Keratinocyte (primary cell): ENCODE results near the gene ATRNL1. TPM values are rescaled to one million over a fixed set of nuclear protein-coding genes. Genes with fewer than 3 reads are reported as not detected.

Experiments used
- DNase-seq: peaks from one replicate; pipeline ENCODE4 v3.0.0-alpha.2; 2011; ENCODE audit warnings: low read depth, missing footprints, low spot score
- FAIRE-seq: peaks from 2 replicates; lab custom pipeline; 2011; peaks lifted over from hg19 to GRCh38; lab: Jason Lieb, UNC
- H2AFZ ChIP-seq: 2 replicates; pipeline ENCODE4 v1.6.0; 2012; ENCODE audit warnings: low read length, control low read depth, inconsistent platforms; ENCODE audit not compliant: control insufficient read depth
- H3K27ac ChIP-seq: 2 replicates; pipeline ENCODE4 v1.5.1; 2011; ENCODE audit warnings: low read length; ENCODE audit not compliant: control insufficient read depth, insufficient read depth
- H3K27me3 ChIP-seq: 3 replicates; pipeline ENCODE4 v1.6.0; 2011; ENCODE audit warnings: low read length; ENCODE audit not compliant: control insufficient read depth, insufficient read depth; ENCODE audit errors: extremely low read depth
- H3K36me3 ChIP-seq, 2 experiments: 2 replicates in 1 of 2; 3 replicates in 1 of 2; pipeline ENCODE4 v1.5.1; 2011; ENCODE audit warnings: low read length in 2 of 2, mild to moderate bottlenecking in 1 of 2; ENCODE audit not compliant: control insufficient read depth in 2 of 2, insufficient read depth in 2 of 2; ENCODE audit errors: extremely low read depth in 1 of 2
- H3K4me1 ChIP-seq: 3 replicates; pipeline ENCODE4 v1.5.1; 2011; ENCODE audit warnings: low read length; ENCODE audit not compliant: control insufficient read depth, insufficient read depth; ENCODE audit errors: extremely low read depth
- H3K4me2 ChIP-seq: 3 replicates; pipeline ENCODE4 v1.6.0; 2011; ENCODE audit warnings: low read depth, low read length; ENCODE audit not compliant: control insufficient read depth, insufficient read depth; ENCODE audit errors: extremely low read depth
- H3K4me3 ChIP-seq, 3 experiments: fragments of 200-600 bp in 1 of 3; sonication (generic) in 1 of 3; 2 replicates in 2 of 3; 3 replicates in 1 of 3; pipeline ENCODE4 v1.5.1; 2011 to 2016; ENCODE audit warnings: low read length in 3 of 3, mild to moderate bottlenecking in 3 of 3, control low read depth in 2 of 3, inconsistent platforms in 1 of 3, low read depth in 1 of 3, mixed read lengths in 1 of 3, mixed run types in 1 of 3, moderate library complexity in 1 of 3; ENCODE audit not compliant: control insufficient read depth in 2 of 3, insufficient read depth in 2 of 3; ENCODE audit errors: extremely low read depth in 1 of 3
- H3K79me2 ChIP-seq: 2 replicates; pipeline ENCODE4 v1.6.0; 2012; ENCODE audit warnings: low read length; ENCODE audit not compliant: control insufficient read depth, insufficient read depth
- H3K9ac ChIP-seq: 3 replicates; pipeline ENCODE4 v1.6.0; 2011; ENCODE audit warnings: low read length; ENCODE audit not compliant: control insufficient read depth, insufficient read depth; ENCODE audit errors: extremely low read depth
- H3K9me1 ChIP-seq: 3 replicates; pipeline ENCODE4 v1.6.0; 2011; ENCODE audit warnings: low read length; ENCODE audit not compliant: control insufficient read depth, insufficient read depth; ENCODE audit errors: extremely low read depth
- H3K9me3 ChIP-seq: 2 replicates; pipeline ENCODE4 v1.5.1; 2012; ENCODE audit warnings: low read depth, low read length; ENCODE audit not compliant: control insufficient read depth
- H4K20me1 ChIP-seq: 3 replicates; pipeline ENCODE4 v1.6.0; 2011; ENCODE audit warnings: low read length; ENCODE audit not compliant: control insufficient read depth, insufficient read depth; ENCODE audit errors: extremely low read depth
- CTCF ChIP-seq, 3 experiments: IDR thresholded peaks in 1 of 3; conservative IDR thresholded peaks in 1 of 3; optimal IDR thresholded peaks in 1 of 3; 2 replicates in 2 of 3; 3 replicates in 1 of 3; pipeline versions ENCODE3 to v1.5.1; 2011; ENCODE audit warnings: low read length in 3 of 3, mild to moderate bottlenecking in 3 of 3, moderate library complexity in 2 of 3, control low read depth in 1 of 3, inconsistent platforms in 1 of 3; ENCODE audit not compliant: insufficient read depth in 2 of 3; ENCODE audit errors: extremely low read depth in 1 of 3
- EZH2 ChIP-seq: IDR thresholded peaks from one replicate; pipeline ENCODE4 v1.6.1; 2012; ENCODE audit warnings: inconsistent platforms, mild to moderate bottlenecking, low read length, moderate library complexity
- dilution Hi-C: fragments of 300-500 bp; cut with MboI; formaldehyde crosslinking; loops from one replicate; pipeline ENCODE4 v1.7.0; 2020; ENCODE audit warnings: low sequenced_read_pairs; ENCODE audit not compliant: extremely low pct_ligation_motif_present
- polyA plus RNA-seq, 5 experiments: library from polyadenylated mRNA; depleted of rRNA in 3 of 5; stranded (reverse) in 3 of 5; stranded (forward) in 1 of 5; unstranded in 1 of 5; fragments of >200 nt; gene quantifications; 1 replicate in 1 of 5; 2 replicates in 3 of 5; 3 replicates in 1 of 5; pipeline versions ENCODE4 v1.2.1 to v1.2.3, GENCODE V29; 2011 to 2012; ENCODE audit warnings: missing spikeins in 2 of 5, low read depth in 1 of 5, low replicate concordance in 1 of 5

Gene ATRNL1
- polyA plus RNA-seq, 1 donor (not counting 4 experiments of a cell fraction or from before 2014, with no cell fraction given) = 0.07 TPM

GRCh38 chr10:115503546-115503945 is 410.4 kb downstream of the ATRNL1 start:
- TF ChIP-seq CTCF (optimal IDR thresholded peaks at IDR 0.05 in 1 of 3, IDR thresholded peaks at IDR 0.05 in 1 of 3, conservative IDR thresholded peaks at IDR 0.05 in 1 of 3; ENCODE audit: extremely low read depth in 1 of 3, insufficient read depth in 2 of 3, low read length in 3 of 3) (no peak), EZH2 (no peak)
- no peaks in the 10 kb centered on the region for H3K79me2 ChIP-seq
- H3K4me3 ChIP-seq = no peak overlapping the region
- dilution Hi-C loops = no loop called here
- no peak for DNase-seq
- no peaks in the 10 kb centered on the region for H4K20me1 ChIP-seq
- H3K9ac ChIP-seq = no peak overlapping the region
- FAIRE-seq = no peak
- H3K27me3 ChIP-seq = no peaks in the 10 kb centered on the region
- H3K4me2 ChIP-seq = no peak overlapping the region
- H3K27ac ChIP-seq = no peak overlapping the region
- H3K9me3 ChIP-seq = no peaks in the 10 kb centered on the region
- H3K36me3 ChIP-seq = no peaks in the 10 kb centered on the region
- no peaks in the 10 kb centered on the region for H3K4me1 ChIP-seq
- H3K9me1 ChIP-seq = no peaks in the 10 kb centered on the region
- H2AFZ ChIP-seq = no peak overlapping the region

- Histone ChIP-seq H3K4me1 (no peaks in the 10 kb centered on the region), H3K9me3 (no peaks in the 10 kb centered on the region), H3K27me3 (no peaks in the 10 kb centered on the region), H4K20me1 (no peaks in the 10 kb centered on the region), H3K4me3 (no peak overlapping the region), H3K79me2 (no peaks in the 10 kb centered on the region), H3K4me2 (no peak overlapping the region), H3K9me1 (no peaks in the 10 kb centered on the region), H2AFZ (no peak overlapping the region), H3K9ac (no peak overlapping the region), H3K27ac (no peak overlapping the region), H3K36me3 (no peaks in the 10 kb centered on the region)
- TF ChIP-seq CTCF (optimal IDR thresholded peaks at IDR 0.05 in 1 of 3, IDR thresholded peaks at IDR 0.05 in 1 of 3, conservative IDR thresholded peaks at IDR 0.05 in 1 of 3; ENCODE audit: extremely low read depth in 1 of 3, insufficient read depth in 2 of 3, low read length in 3 of 3) (no peak), EZH2 (no peak)
- dilution Hi-C loops = no loop called here
- no peak for DNase-seq
- FAIRE-seq = no peak
These were observed 421.7 kb downstream of the ATRNL1 start for GRCh38 chr10:115514895-115515294.
